Ectodermal cell (in vitro differentiated cells): ENCODE data around the gene MAD1L1.

Experiments
- H3K27ac ChIP-seq: 2 replicates; pipeline ENCODE4 v1.7.0; 2013; ENCODE audit warnings: mild to moderate bottlenecking, low read depth, low read length; ENCODE audit not compliant: insufficient read depth, poor library complexity, severe bottlenecking
- H3K27me3 ChIP-seq: 2 replicates; pipeline ENCODE4 v1.7.0; 2013; ENCODE audit warnings: mild to moderate bottlenecking, low read length; ENCODE audit not compliant: insufficient read depth, control insufficient read depth, poor library complexity, severe bottlenecking
- H3K36me3 ChIP-seq: one replicate; pipeline ENCODE4 v1.7.0; 2013; ENCODE audit warnings: low read length; ENCODE audit not compliant: control insufficient read depth, insufficient read depth
- H3K4me1 ChIP-seq: one replicate; pipeline ENCODE4 v1.7.0; 2013; ENCODE audit warnings: low read length; ENCODE audit not compliant: control insufficient read depth, insufficient read depth
- H3K4me3 ChIP-seq: 2 replicates; pipeline ENCODE4 v1.7.0; 2013; ENCODE audit warnings: low read depth, low read length, control low read depth; ENCODE audit not compliant: insufficient read depth
- H3K9me3 ChIP-seq: 2 replicates; pipeline ENCODE4 v1.7.0; 2013; ENCODE audit warnings: mild to moderate bottlenecking, low read length, moderate library complexity; ENCODE audit not compliant: control insufficient read depth
- WGBS, 2 experiments: methylation state at CpG; one replicate each; pipeline ENCODE4 v1.1.7; 2013; ENCODE audit warnings: missing lambda C conversion rate in 2 of 2; 5-methylcytosine and 5-hydroxymethylcytosine counted together

The MAD1L1 gene

DNA sequence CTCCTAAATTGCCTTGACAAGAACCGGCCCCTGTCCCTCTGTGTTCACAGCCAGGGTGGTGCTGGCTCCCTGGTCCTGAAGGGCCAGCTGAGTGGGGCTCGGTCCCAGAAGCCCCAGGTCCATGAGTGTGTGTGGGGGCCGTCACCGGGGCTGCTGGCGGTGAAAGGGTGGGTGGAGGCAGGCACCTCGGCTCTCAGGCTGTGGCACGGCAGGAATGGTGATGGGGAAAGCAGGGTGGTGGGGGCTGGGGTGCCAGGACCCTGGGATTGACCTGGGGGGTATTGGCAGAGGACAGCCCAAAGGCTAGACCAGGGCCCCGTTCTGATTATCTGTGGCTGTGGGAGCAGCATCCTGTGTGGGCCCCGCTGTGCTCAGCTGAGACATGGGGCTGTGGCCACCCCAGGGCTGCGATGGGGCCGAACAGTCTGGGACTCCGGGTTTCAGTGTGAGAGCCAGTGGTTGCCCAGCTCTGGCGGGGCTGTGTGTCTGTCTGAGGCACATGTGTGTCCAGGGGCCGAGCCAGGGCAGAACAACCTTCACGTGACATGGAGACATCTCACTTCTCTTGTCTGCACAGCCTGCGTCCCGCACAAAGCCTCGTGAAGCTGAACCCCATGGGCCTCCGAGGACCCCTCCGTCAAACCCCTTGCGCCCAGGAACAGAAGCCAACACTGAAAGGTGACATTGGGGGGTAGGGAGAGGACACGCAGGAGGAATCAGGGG is 418.5 kb downstream of the MAD1L1 start:
- Histone ChIP-seq H3K27me3 (no peaks in the 10 kb centered on the region), H3K27ac (no peak overlapping the region), H3K9me3 (no peaks in the 10 kb centered on the region), H3K4me1 (peaks cover 3% of the 10 kb centered on the region), H3K36me3 (no peaks in the 10 kb centered on the region), H3K4me3 (no peak overlapping the region)
- 89 to 90% methylated on average over 22 of the region's 22 CpGs for WGBS, 2 experiments

DNA sequence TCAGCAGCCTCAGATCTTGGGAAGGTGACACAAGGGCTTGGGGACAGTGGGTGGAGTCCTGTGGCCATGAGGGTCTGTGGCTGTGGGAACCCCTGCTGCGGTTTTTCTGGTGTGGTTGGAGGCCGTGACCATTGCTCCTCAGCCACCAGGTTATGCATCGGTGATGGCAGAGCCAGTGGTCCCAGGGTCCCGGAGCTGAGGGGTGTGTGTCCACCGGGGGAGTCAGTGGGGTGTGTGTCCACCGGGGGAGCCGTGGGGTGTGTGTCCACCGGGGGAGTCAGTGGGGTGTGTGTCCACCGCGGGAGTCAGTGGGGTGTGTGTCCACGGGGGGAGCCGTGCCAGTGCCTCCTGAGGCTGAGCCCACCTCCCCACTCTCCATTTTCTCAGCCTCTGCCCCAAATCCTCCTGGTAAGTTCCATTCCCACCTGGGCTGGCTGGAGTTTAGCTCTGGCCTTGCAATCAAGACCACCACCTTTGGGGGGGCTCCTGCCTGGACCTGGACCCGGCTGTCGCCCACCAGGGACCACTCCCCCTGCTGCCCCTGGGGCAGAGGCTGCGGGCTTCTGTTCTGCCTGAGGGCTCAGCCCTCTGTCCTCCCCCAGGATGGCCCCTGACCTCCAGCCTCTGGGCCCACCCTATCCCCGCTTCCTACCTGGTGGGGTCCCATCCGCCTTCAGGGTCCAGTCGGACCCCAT is 419.2 kb downstream of the MAD1L1 start:
- WGBS, 2 experiments, result 94% methylated on average over 18 of the region's 18 CpGs
- Histone ChIP-seq H3K27ac (no peak overlapping the region), H3K36me3 (no peaks in the 10 kb centered on the region), H3K27me3 (no peaks in the 10 kb centered on the region), H3K4me1 (peaks cover 3% of the 10 kb centered on the region), H3K9me3 (no peaks in the 10 kb centered on the region), H3K4me3 (no peak overlapping the region)

DNA sequence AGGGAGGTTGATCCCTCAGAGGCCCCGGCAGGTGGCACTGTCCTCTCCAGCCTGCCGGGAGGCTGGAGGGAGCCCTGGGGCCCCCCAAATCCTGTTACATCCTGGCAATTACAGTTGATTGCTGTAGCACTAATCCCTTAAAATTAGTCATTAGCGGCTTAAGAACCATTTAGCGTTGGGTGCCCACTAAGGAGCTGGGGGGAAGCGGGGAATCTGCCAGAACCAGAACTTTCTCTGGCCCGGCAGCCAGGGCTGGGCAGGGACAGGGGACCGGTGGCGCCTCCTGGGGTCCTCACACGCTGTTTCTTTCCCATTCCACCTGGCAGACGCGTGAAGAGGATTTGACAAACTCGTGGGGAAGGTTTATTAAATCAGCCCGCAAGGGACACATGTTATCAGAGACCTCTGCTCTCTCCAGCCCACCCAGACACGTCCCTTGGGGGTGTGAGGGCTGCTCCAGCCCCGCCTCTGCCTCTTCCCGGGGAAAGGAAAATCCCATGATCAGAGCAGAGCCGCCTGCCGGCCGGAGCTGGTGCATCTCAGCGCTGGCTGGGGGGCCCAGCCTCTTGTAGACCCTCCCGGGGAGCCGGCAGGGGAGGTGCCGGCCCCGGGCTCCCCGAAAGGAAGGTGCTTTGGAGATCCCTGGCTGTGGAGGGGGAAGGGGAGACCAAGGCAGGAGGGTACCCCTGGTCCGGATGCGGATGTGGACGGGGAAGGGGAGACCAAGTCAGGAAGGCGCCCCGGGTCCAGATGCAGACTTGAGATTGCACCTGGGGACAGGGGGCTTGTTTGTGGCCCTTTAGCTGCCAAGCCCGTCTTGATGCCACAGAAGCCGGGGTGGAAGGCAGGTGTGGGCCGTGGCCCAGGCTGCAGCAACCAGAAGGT is 420.0 kb downstream of the MAD1L1 start:
- no peaks in the 10 kb centered on the region for H3K9me3 ChIP-seq
- H3K27ac ChIP-seq, result no peak overlapping the region
- H3K4me1 ChIP-seq, result peaks cover 3% of the 10 kb centered on the region
- WGBS, 2 experiments, result 78 to 80% methylated on average over 33 of the region's 33 CpGs
- H3K36me3 ChIP-seq, result no peaks in the 10 kb centered on the region
- no peaks in the 10 kb centered on the region for H3K27me3 ChIP-seq
- no peak overlapping the region for H3K4me3 ChIP-seq

DNA sequence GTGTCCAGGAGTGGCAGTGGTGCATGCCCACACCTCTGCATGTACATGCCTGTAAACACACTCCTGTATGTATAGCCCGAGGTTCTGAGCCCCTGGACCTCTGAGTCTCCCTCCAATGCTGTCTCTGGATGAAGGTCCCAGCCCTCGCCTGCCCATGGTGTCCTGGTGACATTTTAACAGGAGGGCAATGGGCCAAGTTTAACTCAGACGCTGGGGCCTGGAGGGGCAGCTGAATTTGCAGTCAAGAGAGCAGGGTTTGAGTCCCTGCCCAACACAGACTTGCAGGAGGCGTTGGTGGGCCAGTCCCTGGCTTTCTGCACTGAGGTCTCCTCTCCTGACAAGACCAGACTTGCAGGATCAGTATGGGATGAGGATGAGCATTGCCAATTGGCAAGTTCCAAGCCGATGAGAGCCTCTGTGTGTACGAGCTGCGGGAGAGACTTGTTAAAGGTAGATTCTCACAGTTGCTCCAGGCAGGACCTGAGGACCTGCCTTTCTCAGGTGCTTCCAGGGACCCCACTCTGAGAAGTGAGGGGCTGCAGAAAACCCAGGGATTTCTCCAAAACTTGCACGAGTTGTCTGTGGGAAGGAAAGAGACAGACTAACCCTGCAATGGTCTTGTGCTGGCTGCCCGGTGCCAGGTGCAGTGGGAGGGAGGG is 420.8 kb downstream of the MAD1L1 start:
- Histone ChIP-seq H3K36me3 (no peaks in the 10 kb centered on the region), H3K4me3 (no peak overlapping the region), H3K4me1 (peaks cover 3% of the 10 kb centered on the region), H3K27me3 (no peaks in the 10 kb centered on the region), H3K9me3 (no peaks in the 10 kb centered on the region), H3K27ac (no peak overlapping the region)
- WGBS, 2 experiments, result 84 to 87% methylated on average over 9 of the region's 9 CpGs

DNA sequence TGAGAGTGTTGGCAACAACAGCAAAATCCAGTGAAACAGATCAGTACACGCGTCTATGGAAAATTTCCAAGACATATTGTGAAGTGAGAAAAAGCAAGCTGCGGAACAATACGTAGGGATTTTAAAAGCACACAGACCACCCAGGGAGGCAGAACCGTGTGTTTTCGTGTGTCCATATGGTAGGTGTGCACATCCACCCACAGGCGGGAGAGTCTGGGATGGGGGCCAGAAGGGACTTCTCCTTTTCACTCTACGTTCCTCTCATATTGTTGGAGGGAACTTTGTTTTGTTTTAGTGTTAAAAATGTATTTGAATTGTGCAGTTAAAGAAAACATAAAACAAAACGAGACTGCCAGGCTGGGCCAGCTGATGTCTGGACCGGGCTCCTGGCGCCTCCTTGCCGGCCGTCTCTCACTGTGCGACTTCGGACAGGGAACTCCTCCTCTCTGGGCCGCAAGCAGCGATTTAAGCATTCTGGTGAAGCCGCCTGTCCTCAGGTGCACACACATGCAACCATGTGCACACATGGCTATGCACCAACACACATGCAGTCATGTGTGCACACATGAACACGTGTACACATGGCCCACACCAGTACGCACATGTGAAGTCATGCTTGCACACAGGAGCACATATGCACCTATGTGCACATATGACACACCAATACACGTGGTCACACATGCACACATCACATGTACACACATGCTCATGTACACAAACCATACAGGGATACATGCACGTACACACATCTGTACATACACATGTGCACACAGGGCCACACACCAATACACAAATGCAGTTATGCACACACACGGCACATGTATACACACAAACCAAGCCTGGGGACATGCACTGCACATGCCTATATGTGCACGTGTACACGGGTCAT is 421.5 kb downstream of the MAD1L1 start:
- Histone ChIP-seq H3K27me3 (no peaks in the 10 kb centered on the region), H3K36me3 (no peaks in the 10 kb centered on the region), H3K4me1 (peaks cover 3% of the 10 kb centered on the region), H3K27ac (peak overlapping the region; percentile 36), H3K9me3 (no peaks in the 10 kb centered on the region), H3K4me3 (no peak overlapping the region)
- 92 to 95% methylated on average over 25 of the region's 25 CpGs for WGBS, 2 experiments

DNA sequence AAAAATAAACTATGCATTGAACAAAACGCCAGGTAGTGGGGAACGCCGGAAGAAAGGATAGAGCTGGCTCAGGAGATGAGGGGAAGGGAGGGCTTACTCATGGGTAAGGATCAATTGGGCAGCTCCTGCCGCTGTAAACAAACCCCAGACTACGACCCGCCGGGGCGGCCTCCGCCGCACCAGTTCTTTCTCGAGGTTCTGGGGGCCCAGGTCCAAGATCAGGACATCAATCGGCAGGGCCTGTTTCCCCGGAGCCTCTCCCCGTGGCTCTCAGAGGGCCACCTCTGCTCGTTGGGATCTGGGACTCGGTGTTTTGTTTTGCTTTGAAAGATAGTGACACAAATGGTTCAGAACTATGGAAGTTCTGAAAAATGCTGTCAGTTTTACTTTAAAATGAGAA is 422.2 kb downstream of the MAD1L1 start:
- no peaks in the 10 kb centered on the region for H3K27me3 ChIP-seq
- 91% methylated on average over 16 of the region's 16 CpGs for WGBS, 2 experiments
- peaks cover 3% of the 10 kb centered on the region for H3K4me1 ChIP-seq
- H3K9me3 ChIP-seq, result no peaks in the 10 kb centered on the region
- no peak overlapping the region for H3K4me3 ChIP-seq
- peak overlapping the region; percentile 36 for H3K27ac ChIP-seq
- H3K36me3 ChIP-seq, result no peaks in the 10 kb centered on the region

DNA sequence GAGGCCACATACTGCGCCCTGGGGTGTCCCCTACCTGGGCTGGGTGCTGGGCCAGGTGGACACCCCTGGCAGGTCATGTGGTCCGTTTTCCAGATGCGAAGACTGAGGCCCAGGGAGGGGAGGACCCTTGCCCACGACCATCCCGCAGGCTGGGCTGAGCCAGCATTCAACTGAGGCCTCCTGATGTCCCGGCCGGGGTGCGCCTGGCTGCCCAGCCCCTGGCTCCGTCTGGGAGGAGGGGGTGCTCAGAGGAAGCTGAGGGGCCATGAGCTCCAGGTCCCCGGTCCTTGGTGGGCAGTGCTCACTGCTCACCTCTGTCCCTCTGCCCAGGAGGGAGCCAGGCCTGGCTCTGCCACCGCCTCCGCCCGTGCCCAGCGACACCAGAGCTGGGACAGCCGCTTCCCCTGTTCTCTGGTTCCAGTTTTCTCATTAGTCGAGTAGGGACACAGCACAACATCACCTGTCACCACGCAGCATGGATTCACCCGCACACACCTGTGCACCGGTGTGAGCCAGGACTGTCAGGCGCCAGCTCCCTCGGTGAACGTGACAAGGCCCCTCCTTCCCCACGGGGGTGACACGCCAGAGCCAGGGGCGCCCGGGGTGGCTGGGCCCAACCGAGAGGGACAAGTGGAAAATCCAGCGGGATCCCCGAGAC is 423.0 kb downstream of the MAD1L1 start:
- H3K27me3 ChIP-seq, result no peaks in the 10 kb centered on the region
- no peak overlapping the region for H3K27ac ChIP-seq
- H3K4me3 ChIP-seq, result no peak overlapping the region
- H3K36me3 ChIP-seq, result no peaks in the 10 kb centered on the region
- H3K9me3 ChIP-seq, result no peaks in the 10 kb centered on the region
- 91% methylated on average over 29 of the region's 29 CpGs for WGBS, 2 experiments
- H3K4me1 ChIP-seq, result peaks cover 3% of the 10 kb centered on the region

DNA sequence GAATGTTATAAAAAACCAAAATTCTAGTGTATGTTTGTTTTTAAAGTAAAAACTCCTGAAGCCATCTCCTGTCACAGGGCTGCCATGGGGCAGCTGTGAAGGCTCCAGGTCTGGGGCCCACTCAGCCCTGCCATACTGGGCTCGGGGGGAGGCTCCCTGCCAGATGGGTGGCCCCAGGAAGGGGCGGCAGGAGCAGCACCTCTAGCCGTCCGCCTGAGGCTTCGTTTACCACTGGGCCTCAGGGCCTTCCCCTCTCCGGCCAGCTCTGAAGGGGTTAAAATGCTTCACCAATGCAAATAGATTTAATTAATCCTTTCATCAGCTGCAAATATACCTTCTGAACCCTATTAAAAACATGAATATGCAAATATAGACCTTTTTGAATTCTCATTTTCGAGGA is 423.7 kb downstream of the MAD1L1 start:
- Histone ChIP-seq H3K36me3 (no peaks in the 10 kb centered on the region), H3K9me3 (no peaks in the 10 kb centered on the region), H3K4me3 (no peak overlapping the region), H3K27ac (no peak overlapping the region), H3K4me1 (peaks cover 3% of the 10 kb centered on the region), H3K27me3 (no peaks in the 10 kb centered on the region)
- 85 to 87% methylated on average over 6 to 7 of the region's 7 CpGs for WGBS, 2 experiments
